Bronchial epithelial cell (primary cell): ENCODE measurements around the gene RWDD3. TPM values are rescaled to one million over a fixed set of nuclear protein-coding genes. Genes with fewer than 3 reads are reported as not detected.

Experiments used
- DNase-seq: peaks from one replicate; pipeline ENCODE4 v3.0.0-alpha.2; 2010; ENCODE audit warnings: low read depth
- FAIRE-seq: peaks from 2 replicates; lab custom pipeline; 2011; peaks lifted over from hg19 to GRCh38; lab: Jason Lieb, UNC
- H3K27me3 ChIP-seq: 2 replicates; pipeline ENCODE4 v1.5.1; 2011; ENCODE audit warnings: low read length; ENCODE audit not compliant: control insufficient read depth, insufficient read depth
- H3K36me3 ChIP-seq: 2 replicates; pipeline ENCODE4 v1.5.1; 2011; ENCODE audit warnings: low read length; ENCODE audit not compliant: control insufficient read depth, insufficient read depth
- H3K4me3 ChIP-seq: 2 replicates; pipeline ENCODE4 v1.5.1; 2011; ENCODE audit warnings: mild to moderate bottlenecking, low read depth, low read length, control low read depth
- CTCF ChIP-seq: IDR thresholded peaks from 2 replicates; pipeline ENCODE4 v1.5.1; 2011; ENCODE audit warnings: mild to moderate bottlenecking, moderate library complexity, low read length, control low read depth, inconsistent platforms; ENCODE audit not compliant: insufficient read depth, severe bottlenecking
- total RNA-seq: library from RNA; depleted of rRNA; stranded (reverse); fragments of >200 nt; gene quantifications from 2 replicates; pipeline ENCODE4 v1.2.1, GENCODE V29; 2014

The RWDD3 gene
- total RNA-seq, 1 donor from 2014 or later, result 8.4 TPM

- no peak for TF ChIP-seq CTCF
- FAIRE-seq (no peak), DNase-seq (no peak)
- no peaks in the 10 kb centered on the region for H3K36me3 ChIP-seq
- no peaks in the 10 kb centered on the region for H3K27me3 ChIP-seq
- H3K4me3 ChIP-seq, result no peak overlapping the region
These were observed 25.1 kb upstream of the RWDD3 start for GRCh38 chr1:95208876-95209275.

DNA sequence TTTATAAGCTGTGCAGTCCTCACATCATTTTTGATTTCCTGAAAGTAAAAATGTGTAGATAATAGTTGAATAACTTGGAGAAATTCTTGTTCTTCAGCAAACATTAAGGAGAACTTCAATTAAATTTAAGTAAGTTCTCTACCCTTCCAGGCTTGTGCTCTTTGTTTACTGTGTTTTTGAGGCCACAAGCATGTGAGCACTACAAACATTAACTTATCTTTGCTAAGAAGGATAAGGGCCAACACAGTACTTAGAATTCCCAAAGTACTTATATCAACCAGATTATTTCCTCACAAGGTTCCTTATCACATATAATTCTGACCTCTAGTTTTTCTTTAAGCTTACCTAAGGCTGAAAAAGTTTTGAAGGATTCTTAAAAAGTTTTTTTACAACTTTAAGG lies 24.7 kb upstream of the RWDD3 start:
- FAIRE-seq (no peak), DNase-seq (no peak)

DNA sequence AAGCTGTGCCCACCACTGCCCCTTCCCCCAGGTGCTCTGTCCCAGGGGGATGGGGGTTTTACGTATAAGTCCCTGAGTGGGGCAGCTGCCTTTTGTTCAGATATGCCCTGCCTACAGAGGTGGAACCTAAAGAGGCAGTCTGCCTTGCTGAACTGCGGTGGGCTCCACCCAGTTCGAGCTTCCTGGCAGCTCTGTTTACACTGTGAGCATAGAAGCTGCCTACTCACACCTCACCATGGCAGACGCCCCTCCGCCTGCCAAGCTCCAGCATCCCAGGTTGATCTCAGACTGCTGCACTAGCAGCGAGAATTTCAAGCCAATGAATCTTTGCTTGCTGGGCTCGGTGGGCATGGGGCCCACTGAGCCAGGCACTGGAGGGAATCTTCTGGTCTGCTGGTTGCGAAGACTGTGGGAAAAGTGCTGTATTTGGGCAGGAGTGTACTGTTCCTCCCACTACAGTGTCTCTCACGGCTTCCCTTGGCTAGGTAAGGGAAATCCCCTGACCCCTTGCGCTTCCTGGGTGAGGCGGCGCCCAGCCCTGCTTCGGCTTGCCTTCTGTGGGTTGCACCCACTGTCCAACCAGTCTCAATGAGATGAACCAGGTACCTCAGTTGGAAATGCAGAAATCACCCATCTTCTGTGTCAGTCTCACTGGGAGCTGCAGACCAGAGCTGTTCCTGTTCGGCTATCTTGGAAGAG lies 17.6 kb upstream of the RWDD3 start:
- FAIRE-seq (no peak), DNase-seq (no peak)
- TF ChIP-seq CTCF, result no peak
- Histone ChIP-seq H3K4me3 (no peak overlapping the region), H3K27me3 (no peaks in the 10 kb centered on the region), H3K36me3 (no peaks in the 10 kb centered on the region)

More for the DNA sequence above, 24.7 kb upstream of the RWDD3 start:
- no peaks in the 10 kb centered on the region for H3K27me3 ChIP-seq
- no peak for TF ChIP-seq CTCF
- no peaks in the 10 kb centered on the region for H3K36me3 ChIP-seq
- H3K4me3 ChIP-seq, result no peak overlapping the region

GRCh38 chr1:95217371-95217770 lies 16.6 kb upstream of the RWDD3 start:
- Histone ChIP-seq H3K27me3 (no peaks in the 10 kb centered on the region), H3K36me3 (no peaks in the 10 kb centered on the region), H3K4me3 (no peak overlapping the region)
- DNase-seq (no peak), FAIRE-seq (no peak)
- no peak for TF ChIP-seq CTCF

DNA sequence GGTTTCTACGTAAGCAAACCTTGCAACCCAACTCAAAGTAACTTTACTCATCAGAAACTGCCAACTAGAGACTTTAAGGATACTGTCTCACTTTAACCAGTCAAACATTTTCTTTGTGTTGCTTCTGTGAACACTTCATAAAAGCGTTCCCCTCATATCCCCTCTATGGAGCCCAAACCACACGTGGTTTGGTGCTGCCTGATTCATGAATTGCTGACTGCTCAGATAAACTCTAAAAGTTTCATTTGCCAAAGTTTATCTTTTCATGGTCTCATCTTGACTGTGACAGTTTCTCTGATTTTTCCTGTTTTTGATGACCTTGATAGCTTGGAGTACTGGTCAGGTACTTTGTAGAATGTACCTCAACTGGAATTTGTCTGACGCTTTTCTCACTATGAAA lies 14.6 kb upstream of the RWDD3 start:
- FAIRE-seq, result no peak
- no peak overlapping the region for H3K4me3 ChIP-seq
- no peak for TF ChIP-seq CTCF

DNA sequence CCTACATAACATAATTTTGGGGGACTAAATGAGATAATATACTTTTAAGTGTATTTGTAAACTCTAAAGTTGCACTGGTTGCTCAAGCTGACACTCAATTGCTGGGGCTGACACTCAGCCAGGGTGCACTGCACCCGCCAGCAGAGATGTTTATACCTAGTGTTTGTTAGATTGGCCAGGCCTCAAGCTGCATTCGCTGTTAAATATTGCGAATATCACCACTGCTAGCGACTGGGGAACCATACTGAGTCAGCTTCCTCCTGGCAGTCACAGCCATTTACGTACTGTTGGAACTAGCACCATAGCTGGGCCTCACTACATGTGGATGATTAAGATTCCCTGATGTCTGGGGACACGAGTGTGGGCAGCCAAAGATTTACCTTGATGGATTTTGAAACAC lies 12.7 kb upstream of the RWDD3 start:
- TF ChIP-seq CTCF, result no peak

More for the DNA sequence above, 14.6 kb upstream of the RWDD3 start:
- Histone ChIP-seq H3K36me3 (no peaks in the 10 kb centered on the region), H3K27me3 (no peaks in the 10 kb centered on the region)
- DNase-seq, result no peak

More for the DNA sequence above, 12.7 kb upstream of the RWDD3 start:
- H3K36me3 ChIP-seq, result no peaks in the 10 kb centered on the region
- no peaks in the 10 kb centered on the region for H3K27me3 ChIP-seq
- no peak for FAIRE-seq
- H3K4me3 ChIP-seq, result no peak overlapping the region
- no peak for DNase-seq
